Activated B cell treated with CpG ODN at 0.5 μM for 24 hours (primary cell): Measurements from ENCODE around the gene TAB3. TPM values are rescaled to one million over a fixed set of nuclear protein-coding genes. Genes with fewer than 3 reads are reported as not detected.

Experiments used
- ATAC-seq: fragments of 200-7000 bp; cut with Tn5 transposase; one replicate; pipeline ENCODE4 v1.10.0; 2021; ENCODE audit warnings: low read depth, mild to moderate bottlenecking, moderate library complexity
- CTCF ChIA-PET: fragments of 350-600 bp; sonication (Branson Sonifier 250); formaldehyde crosslinking; loops from one replicate; lab custom pipeline; 2021; ENCODE audit warnings: antibody characterized with exemption; lab: Charles Lee
- POLR2A ChIA-PET: fragments of 350-600 bp; sonication (Branson Sonifier 250); formaldehyde crosslinking; loops from one replicate; lab custom pipeline; 2021; ENCODE audit warnings: antibody characterized with exemption; lab: Charles Lee
- DNase-seq: peaks from one replicate; pipeline ENCODE4 v3.0.0; 2022
- H3K27ac Mint-ChIP-seq: one replicate; pipeline ENCODE4 v1.8.0; 2020; ENCODE audit warnings: mixed read lengths
- H3K27me3 Mint-ChIP-seq: one replicate; pipeline ENCODE4 v1.8.0; 2021; ENCODE audit warnings: mixed read lengths
- H3K36me3 Mint-ChIP-seq: one replicate; pipeline ENCODE4 v1.8.0; 2021; ENCODE audit warnings: low read depth, mixed read lengths
- H3K4me1 Mint-ChIP-seq: one replicate; pipeline ENCODE4 v1.8.0; 2021; ENCODE audit warnings: mixed read lengths
- H3K4me3 Mint-ChIP-seq: one replicate; pipeline ENCODE4 v1.8.0; 2020; ENCODE audit warnings: mild to moderate bottlenecking, mixed read lengths
- H3K9me3 Mint-ChIP-seq: one replicate; pipeline ENCODE4 v1.8.0; 2020; ENCODE audit warnings: mixed read lengths
- intact Hi-C: fragments of 100-400 bp; cut with micrococcal nuclease; formaldehyde crosslinking; loops from one replicate; pipeline ENCODE4 v1.15.1; 2024
- total RNA-seq: library from RNA; stranded (reverse); gene quantifications from 2 replicates; pipeline ENCODE4 v1.2.3, GENCODE V29; 2022
- TF ChIP-seq, protein P1 (sequence below): fragments of 200-600 bp; IDR thresholded peaks from one replicate; pipeline ENCODE4 v1.8.0; 2022; ENCODE audit warnings: antibody characterized with exemption, mild to moderate bottlenecking

TAB3 gene
- total RNA-seq, 1 donor from 2014 or later, result 23.9 TPM

DNA sequence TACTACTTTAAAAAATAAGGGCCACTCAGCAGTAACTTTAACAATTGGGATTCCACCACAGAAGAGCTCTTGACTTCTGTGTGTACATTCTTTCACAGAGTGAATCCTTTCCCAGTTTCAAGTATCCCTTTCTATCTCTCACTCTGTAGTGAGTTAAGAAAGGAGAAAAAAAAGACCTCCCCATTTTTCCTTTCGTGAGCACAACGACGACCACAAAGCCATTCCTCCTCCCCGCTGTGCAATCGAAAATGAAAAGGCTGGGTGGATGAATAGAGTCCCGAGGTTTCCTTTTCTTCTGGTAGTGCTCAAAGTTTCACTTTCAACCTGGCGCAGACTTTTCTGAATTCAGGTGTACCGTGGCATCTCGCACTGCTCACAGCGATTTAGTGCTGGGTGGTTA, 58.0 kb downstream of the TAB3 start:
- no peak overlapping the region for H3K4me3 Mint-ChIP-seq
- DNase-seq, result no peak

DNA sequence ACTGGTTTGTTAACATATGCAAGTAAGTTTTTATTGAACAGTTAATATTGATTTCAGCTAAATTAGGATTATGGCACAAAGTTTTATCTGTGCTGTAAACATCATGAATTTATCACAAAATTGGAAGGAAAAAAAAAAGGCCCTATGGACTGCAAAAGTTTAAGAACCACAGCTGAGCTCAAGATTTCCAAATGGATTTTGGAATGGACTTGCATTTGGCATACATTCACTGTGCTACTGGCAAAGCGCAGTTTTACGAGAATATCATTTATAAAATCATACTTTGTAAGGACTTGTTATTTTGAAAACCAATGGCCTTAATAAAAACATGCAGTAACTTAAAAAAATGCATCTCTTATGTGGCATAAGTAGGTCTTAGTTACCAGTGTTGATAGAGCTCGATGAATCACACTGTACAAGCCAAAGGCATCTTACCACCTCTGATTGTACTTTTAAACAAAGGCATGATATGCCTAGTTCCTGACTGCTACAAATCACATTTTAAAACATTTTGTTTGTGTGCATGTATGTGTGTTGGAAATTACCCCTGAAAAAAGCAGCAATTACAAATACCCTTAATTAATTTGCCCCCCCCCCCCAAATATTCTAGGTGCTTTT, 58.6 kb downstream of the TAB3 start:
- Mint-ChIP-seq H3K4me3 (no peak overlapping the region), H3K4me1 (peaks cover 4% of the 10 kb centered on the region), H3K36me3 (peaks cover 22% of the 10 kb centered on the region), H3K27ac (no peak overlapping the region), H3K9me3 (no peaks in the 10 kb centered on the region), H3K27me3 (no peaks in the 10 kb centered on the region)
- intact Hi-C loops, result no loop called here
- ChIA-PET CTCF (no interaction called here), POLR2A (no interaction called here)
- ATAC-seq (no peak), DNase-seq (no peak)
- TF ChIP-seq, protein P1, sequence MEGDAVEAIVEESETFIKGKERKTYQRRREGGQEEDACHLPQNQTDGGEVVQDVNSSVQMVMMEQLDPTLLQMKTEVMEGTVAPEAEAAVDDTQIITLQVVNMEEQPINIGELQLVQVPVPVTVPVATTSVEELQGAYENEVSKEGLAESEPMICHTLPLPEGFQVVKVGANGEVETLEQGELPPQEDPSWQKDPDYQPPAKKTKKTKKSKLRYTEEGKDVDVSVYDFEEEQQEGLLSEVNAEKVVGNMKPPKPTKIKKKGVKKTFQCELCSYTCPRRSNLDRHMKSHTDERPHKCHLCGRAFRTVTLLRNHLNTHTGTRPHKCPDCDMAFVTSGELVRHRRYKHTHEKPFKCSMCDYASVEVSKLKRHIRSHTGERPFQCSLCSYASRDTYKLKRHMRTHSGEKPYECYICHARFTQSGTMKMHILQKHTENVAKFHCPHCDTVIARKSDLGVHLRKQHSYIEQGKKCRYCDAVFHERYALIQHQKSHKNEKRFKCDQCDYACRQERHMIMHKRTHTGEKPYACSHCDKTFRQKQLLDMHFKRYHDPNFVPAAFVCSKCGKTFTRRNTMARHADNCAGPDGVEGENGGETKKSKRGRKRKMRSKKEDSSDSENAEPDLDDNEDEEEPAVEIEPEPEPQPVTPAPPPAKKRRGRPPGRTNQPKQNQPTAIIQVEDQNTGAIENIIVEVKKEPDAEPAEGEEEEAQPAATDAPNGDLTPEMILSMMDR, result no peak

More for the DNA sequence above, 58.0 kb downstream of the TAB3 start:
- ATAC-seq, result no peak
- POLR2A ChIA-PET, result no interaction called here
- CTCF ChIA-PET, result no interaction called here
- intact Hi-C loops, result no loop called here
- Mint-ChIP-seq H3K27ac (no peak overlapping the region), H3K4me1 (peaks cover 4% of the 10 kb centered on the region), H3K27me3 (no peaks in the 10 kb centered on the region), H3K36me3 (peaks cover 24% of the 10 kb centered on the region), H3K9me3 (no peaks in the 10 kb centered on the region)
- TF ChIP-seq, protein P1, result no peak

DNA sequence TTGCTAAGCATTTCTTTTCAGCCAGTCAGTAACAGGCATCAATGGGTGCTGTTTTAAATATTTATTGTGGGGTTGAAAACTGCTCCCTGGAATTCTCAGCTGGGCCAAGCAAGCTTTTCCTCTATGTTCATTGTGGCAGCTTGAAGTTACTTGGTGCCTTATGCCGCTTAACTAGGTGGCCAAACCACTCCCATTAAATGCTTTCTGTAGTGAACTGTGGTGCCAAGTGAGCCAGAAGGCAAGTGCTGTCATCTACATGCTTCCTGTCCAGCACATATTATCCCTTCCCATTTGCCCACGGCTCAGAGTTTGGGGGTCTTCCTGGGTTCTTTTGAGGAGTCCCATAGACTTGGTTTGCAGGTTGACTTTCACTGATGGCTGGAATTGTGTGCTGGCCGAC, 64.8 kb downstream of the TAB3 start:
- no peaks in the 10 kb centered on the region for H3K9me3 Mint-ChIP-seq
- CTCF ChIA-PET, result interaction anchor here (1.3 kb wide), 1 partner anchor 89 kb away, joined by 4 read pairs; no protein-coding TSS in a partner anchor
- H3K27me3 Mint-ChIP-seq, result no peaks in the 10 kb centered on the region
- no peaks in the 10 kb centered on the region for H3K36me3 Mint-ChIP-seq
- TF ChIP-seq, protein P1, result no peak
- peaks cover 19% of the 10 kb centered on the region for H3K4me1 Mint-ChIP-seq
- POLR2A ChIA-PET, result interaction anchor here (0.5 kb wide), 1 partner anchor 8 kb away, joined by 3 read pairs; no protein-coding TSS in a partner anchor
- no peak for ATAC-seq
- intact Hi-C loops, result loop anchor here (5.0 kb wide), 2 partner anchors 172 to 187 kb away; partner anchors contain the start of gene GK
- no peak overlapping the region for H3K27ac Mint-ChIP-seq
- H3K4me3 Mint-ChIP-seq, result no peak overlapping the region
- no peak for DNase-seq

DNA sequence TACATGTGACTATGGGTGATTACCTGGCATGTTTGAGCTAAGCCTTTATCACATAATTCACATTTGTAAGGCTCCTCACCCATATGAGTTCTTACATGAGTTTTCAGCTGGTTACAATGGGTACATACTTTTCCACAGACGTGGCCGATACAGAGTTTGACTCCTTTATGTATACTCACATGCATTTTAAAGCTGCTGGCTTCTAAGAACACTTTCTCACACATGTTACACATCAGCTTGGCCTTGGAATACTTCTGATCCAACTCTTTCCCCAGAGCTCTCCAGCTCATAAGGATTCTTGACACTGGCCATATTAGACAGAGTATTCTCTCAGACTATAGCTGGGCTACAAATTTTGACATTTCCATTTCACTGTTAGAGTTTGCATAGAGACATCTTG, 66.3 kb downstream of the TAB3 start:
- Mint-ChIP-seq H3K27ac (peak overlapping the region; percentile 88), H3K27me3 (no peaks in the 10 kb centered on the region), H3K4me1 (peaks cover 25% of the 10 kb centered on the region), H3K9me3 (no peaks in the 10 kb centered on the region), H3K4me3 (no peak overlapping the region), H3K36me3 (no peaks in the 10 kb centered on the region)
- CTCF ChIA-PET, result interaction anchor here (1.6 kb wide), 1 partner anchor 87 kb away, joined by 6 read pairs; no protein-coding TSS in a partner anchor
- DNase-seq (no peak), ATAC-seq (no peak)
- intact Hi-C loops, result loop anchor here (1.0 to 5.0 kb wide), 5 partner anchors 10 to 185 kb away; partner anchors contain the start of genes GK and TAB3
- POLR2A ChIA-PET, result interaction anchor here (0.7 kb wide), 1 partner anchor 170 kb away, joined by 16 read pairs; no protein-coding TSS in a partner anchor
- TF ChIP-seq, protein P1, result no peak

DNA sequence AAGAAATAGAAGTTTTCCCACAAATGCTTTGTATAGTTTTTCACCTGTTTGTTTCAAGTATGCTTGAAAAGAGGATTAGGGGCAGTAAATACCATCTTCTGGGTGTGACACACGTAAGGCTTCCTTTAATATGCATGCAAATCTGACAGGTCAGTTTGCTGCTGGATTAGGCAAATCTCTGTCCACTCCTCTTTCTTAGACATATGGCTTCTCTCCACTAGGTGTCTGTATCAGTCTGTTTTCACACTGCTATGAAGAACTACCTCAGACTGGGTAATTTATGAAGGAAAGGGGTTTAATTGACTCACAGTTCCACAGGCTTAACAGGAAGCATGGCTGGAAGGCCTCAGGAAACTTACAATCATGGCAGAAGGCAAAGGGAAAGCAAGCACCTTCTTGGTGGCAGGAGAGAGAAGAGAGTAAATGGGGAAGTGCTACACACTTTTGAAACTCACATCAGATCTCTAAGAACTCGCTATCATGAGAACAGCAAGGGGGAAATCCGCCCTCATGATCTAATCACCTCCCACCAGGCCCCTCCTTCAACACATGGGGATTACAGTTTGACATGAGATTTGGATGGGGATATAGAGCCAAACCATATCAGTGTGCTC, 66.9 kb downstream of the TAB3 start:
- ChIA-PET CTCF (interaction anchor here (1.6 to 2.2 kb wide), 2 partner anchors 86 kb away, joined by 6 to 9 read pairs; no protein-coding TSS in a partner anchor), POLR2A (no interaction called here)
- intact Hi-C loops, result loop anchor here (1.0 to 5.0 kb wide), 5 partner anchors 10 to 185 kb away; partner anchors contain the start of genes GK and TAB3
- peak; percentile 89 for ATAC-seq
- peaks cover 25% of the 10 kb centered on the region for H3K4me1 Mint-ChIP-seq
- peak overlapping the region; percentile 88 for H3K27ac Mint-ChIP-seq
- H3K36me3 Mint-ChIP-seq, result no peaks in the 10 kb centered on the region
- no peaks in the 10 kb centered on the region for H3K9me3 Mint-ChIP-seq
- DNase-seq, result no peak
- TF ChIP-seq, protein P1, result no peak
- no peaks in the 10 kb centered on the region for H3K27me3 Mint-ChIP-seq
- no peak overlapping the region for H3K4me3 Mint-ChIP-seq
